HL-60 (cell line): ENCODE measurements around the gene KDM4C.
"Not testable (repeated sequence)": the region's sequence is repeated elsewhere in the genome, so short reads cannot be mapped to it uniquely, and the experiment has no call there.

Source experiments
- DNase-seq, 2 experiments: peaks; one replicate each; pipeline ENCODE4 v3.0.0-alpha.2; 2010 to 2020; ENCODE audit warnings: low read depth in 1 of 2, low spot score in 1 of 2
- H3K27ac ChIP-seq: fragments of 250-450 bp; sonication (Bioruptor Pico); replicated peaks from 2 replicates; pipeline ENCODE4 v1.5.1; 2020; ENCODE audit warnings: mild to moderate bottlenecking, moderate library complexity
- H3K27me3 ChIP-seq: fragments of 250-450 bp; sonication (Bioruptor Pico); 2 replicates; pipeline ENCODE4 v1.5.1; 2021; ENCODE audit warnings: mild to moderate bottlenecking, moderate library complexity; ENCODE audit not compliant: insufficient read depth, poor library complexity, severe bottlenecking
- H3K4me3 ChIP-seq: replicated peaks from 2 replicates; pipeline ENCODE4 v1.5.1; 2011; ENCODE audit warnings: mild to moderate bottlenecking, control low read depth, low read length; ENCODE audit not compliant: insufficient read depth
- GABPA ChIP-seq: IDR thresholded peaks from 2 replicates; pipeline ENCODE4 v1.6.1; 2012; ENCODE audit warnings: low read depth
- POLR2AphosphoS5 ChIP-seq: IDR thresholded peaks from 2 replicates; pipeline ENCODE4 v1.6.1; 2012; ENCODE audit warnings: low read depth
- SPI1 ChIP-seq: IDR thresholded peaks from 2 replicates; pipeline ENCODE4 v1.6.1; 2012; ENCODE audit warnings: low read depth, mild to moderate bottlenecking, borderline replicate concordance
- TF ChIP-seq, protein P1 (sequence below): IDR thresholded peaks from one replicate; pipeline ENCODE4 v1.5.1; 2011; ENCODE audit warnings: low read length, control low read depth, inconsistent platforms; ENCODE audit not compliant: insufficient read depth
- TF ChIP-seq, protein P2 (sequence below): IDR thresholded peaks from 2 replicates; pipeline ENCODE4 v1.6.1; 2012; ENCODE audit warnings: low read depth; ENCODE audit not compliant: insufficient replicate concordance

Gene KDM4C

DNA sequence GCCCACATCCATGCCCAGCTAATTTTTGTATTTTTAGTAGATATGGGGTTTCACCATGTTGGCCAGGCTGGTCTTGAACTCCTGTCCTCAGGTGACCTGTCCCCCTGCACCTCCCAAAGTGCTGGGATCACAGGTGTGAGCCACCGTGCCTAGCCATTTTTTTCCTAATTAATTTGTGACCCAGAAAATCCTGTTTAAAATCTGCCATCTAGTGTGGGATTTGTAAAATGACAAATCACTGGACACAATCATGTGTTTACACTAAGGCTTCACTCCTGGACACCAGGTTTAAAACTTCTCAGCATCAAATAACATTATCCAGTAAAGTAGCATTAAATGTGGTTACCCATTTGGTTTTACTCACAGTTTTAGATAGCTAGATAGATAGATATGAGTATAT is 18.6 kb upstream of the KDM4C start:
- TF ChIP-seq SPI1 (no peak), POLR2AphosphoS5 (no peak), GABPA (no peak)
- TF ChIP-seq, protein P1, sequence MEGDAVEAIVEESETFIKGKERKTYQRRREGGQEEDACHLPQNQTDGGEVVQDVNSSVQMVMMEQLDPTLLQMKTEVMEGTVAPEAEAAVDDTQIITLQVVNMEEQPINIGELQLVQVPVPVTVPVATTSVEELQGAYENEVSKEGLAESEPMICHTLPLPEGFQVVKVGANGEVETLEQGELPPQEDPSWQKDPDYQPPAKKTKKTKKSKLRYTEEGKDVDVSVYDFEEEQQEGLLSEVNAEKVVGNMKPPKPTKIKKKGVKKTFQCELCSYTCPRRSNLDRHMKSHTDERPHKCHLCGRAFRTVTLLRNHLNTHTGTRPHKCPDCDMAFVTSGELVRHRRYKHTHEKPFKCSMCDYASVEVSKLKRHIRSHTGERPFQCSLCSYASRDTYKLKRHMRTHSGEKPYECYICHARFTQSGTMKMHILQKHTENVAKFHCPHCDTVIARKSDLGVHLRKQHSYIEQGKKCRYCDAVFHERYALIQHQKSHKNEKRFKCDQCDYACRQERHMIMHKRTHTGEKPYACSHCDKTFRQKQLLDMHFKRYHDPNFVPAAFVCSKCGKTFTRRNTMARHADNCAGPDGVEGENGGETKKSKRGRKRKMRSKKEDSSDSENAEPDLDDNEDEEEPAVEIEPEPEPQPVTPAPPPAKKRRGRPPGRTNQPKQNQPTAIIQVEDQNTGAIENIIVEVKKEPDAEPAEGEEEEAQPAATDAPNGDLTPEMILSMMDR = no peak
- TF ChIP-seq, protein P2, sequence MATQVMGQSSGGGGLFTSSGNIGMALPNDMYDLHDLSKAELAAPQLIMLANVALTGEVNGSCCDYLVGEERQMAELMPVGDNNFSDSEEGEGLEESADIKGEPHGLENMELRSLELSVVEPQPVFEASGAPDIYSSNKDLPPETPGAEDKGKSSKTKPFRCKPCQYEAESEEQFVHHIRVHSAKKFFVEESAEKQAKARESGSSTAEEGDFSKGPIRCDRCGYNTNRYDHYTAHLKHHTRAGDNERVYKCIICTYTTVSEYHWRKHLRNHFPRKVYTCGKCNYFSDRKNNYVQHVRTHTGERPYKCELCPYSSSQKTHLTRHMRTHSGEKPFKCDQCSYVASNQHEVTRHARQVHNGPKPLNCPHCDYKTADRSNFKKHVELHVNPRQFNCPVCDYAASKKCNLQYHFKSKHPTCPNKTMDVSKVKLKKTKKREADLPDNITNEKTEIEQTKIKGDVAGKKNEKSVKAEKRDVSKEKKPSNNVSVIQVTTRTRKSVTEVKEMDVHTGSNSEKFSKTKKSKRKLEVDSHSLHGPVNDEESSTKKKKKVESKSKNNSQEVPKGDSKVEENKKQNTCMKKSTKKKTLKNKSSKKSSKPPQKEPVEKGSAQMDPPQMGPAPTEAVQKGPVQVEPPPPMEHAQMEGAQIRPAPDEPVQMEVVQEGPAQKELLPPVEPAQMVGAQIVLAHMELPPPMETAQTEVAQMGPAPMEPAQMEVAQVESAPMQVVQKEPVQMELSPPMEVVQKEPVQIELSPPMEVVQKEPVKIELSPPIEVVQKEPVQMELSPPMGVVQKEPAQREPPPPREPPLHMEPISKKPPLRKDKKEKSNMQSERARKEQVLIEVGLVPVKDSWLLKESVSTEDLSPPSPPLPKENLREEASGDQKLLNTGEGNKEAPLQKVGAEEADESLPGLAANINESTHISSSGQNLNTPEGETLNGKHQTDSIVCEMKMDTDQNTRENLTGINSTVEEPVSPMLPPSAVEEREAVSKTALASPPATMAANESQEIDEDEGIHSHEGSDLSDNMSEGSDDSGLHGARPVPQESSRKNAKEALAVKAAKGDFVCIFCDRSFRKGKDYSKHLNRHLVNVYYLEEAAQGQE = no peak
- Histone ChIP-seq H3K4me3 (no peak overlapping the region), H3K27ac (no peak overlapping the region), H3K27me3 (no peaks in the 10 kb centered on the region)
- DNase-seq = no peak

DNA sequence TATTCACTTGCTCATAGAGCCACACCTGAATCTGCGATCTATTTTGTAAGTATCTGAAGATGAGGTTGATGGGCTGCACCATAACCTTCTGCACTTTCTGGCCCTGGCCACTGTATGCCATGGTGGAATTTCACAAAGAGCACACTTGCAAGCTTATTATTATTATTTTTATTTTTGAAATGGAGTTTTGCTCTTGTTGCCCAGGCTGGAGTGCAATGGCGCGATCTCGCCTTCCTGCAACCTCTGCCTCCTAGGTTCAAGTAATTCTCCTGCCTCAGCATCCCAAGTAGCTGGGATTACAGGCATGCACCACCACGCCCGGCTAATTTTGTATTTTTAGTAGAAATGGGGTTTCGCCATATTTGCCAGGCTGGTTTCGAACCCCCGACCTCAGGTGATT is 8.9 kb upstream of the KDM4C start:
- not testable (repeated sequence) for DNase-seq, H3K27ac ChIP-seq, H3K4me3 ChIP-seq, H3K27me3 ChIP-seq

DNA sequence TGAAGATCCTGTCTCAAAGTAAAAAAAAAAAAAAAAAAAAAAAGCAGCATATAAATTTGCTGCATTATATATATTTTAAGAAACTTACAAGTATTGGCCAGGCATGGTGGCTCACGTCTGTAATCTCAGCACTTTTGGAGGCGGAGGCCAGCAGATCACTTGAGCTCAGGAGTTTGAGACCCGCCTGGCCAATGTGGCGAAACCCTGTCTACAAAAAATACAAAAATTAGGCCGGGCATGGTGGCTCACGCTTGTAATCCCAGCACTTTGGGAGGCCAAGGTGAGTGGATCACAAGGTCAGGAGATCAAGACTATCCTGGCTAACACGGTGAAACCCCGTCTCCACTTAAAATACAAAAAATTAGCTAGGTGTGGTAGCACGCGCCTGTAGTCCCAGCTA is 2.9 kb upstream of the KDM4C start:
- not testable (repeated sequence) for DNase-seq, H3K27ac ChIP-seq, H3K27me3 ChIP-seq, H3K4me3 ChIP-seq

DNA sequence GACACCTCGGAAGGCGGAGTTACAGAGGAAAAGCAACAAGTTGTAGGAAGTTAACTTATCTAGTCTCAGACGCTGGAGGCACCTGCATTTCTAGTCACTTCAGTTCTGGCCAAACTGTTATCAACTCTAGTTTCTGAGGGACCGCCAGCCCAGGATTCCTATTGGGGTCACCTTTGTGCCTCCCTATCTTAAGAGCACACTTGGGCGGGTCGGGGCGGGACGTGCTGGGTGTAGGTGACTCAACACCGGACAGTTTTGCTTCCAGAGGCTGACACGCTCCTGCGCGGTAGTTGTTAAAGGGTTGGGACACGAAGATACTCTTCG is 679 bp upstream of the KDM4C start:
- TF ChIP-seq, protein P2 = no peak
- TF ChIP-seq SPI1 = no peak
- TF ChIP-seq, protein P1 = no peak
- TF ChIP-seq POLR2AphosphoS5 = no peak
- no peak for TF ChIP-seq GABPA
- Histone ChIP-seq H3K4me3 (peak overlapping the region; percentile 80), H3K27ac (peak overlapping the region; percentile 98), H3K27me3 (no peaks in the 10 kb centered on the region)
- peak; percentile 64 to 83 for DNase-seq

DNA sequence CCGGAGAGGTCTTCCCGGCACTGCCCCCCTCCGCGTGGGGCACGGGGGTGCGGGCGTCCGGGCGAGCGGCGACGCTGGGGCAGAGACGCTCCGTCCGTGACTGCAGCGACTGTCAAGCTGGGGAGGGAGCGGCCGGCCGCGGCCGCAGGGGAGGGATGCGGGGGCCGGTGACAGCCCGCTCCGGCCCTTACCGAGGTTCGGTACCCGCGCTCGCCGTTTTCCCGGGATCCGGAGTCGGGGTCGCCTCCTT is 400 bp downstream of the KDM4C start:
- Histone ChIP-seq H3K27me3 (no peaks in the 10 kb centered on the region), H3K4me3 (peak overlapping the region; percentile 80), H3K27ac (peak overlapping the region; percentile 98)
- no peak for DNase-seq
- no peak for TF ChIP-seq SPI1
- TF ChIP-seq, protein P2 = no peak
